Measurements from ENCODE around the gene RABEP1.

The RABEP1 gene

DNA sequence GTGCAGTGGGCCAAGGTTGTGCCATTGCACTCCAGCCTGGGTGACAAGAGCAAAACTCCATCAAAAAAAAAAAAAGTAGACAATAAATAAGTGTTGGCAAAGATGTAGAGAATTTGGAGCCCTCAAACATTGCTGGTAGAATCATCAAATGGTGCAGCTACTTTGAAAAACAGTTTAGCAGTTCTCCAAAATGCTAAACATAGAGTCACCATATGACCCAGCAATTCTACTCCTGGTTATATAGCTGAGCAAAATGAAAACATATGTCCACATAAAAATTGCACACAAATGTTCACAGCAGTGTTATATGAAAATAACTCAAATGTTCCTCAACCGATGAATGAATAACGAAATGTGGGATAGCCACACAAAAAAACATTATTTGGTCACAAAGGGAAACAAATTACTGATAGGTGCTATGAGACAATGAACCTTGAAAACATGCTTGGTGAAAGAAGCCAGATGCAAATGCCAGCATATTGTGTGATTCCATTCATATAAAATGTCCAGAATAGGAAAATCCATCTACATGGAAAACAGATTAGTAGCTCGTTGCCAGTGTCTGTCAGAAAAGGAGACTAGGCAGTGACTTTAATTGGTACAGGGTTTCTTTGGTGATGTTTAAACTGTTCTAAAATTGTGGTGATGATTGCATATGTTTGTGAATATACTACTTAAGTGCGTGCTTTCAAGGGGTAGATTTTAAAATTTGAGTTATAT lies 12.7 kb upstream of the RABEP1 start:
- no peak for DNase-seq (ENCODE audit: low read depth in 2 of 2)

DNA sequence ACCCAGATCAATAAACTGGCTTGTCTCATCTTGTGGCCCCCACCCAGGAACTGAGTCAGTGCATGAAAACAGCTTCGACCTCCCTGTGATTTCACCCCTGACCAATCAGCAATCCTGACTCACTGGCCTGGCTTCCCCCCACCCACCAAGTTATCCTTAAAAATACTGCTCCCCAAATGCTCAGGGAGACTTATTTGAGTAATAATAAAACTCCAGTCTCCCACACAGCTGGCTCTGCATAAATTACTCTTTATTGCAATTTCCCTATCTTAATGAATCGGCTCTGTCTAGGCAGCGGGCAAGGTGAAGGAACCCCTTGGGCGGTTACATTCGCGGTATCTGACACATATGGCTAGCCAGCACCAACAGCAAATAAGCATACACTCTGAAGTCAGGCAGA lies 9.8 kb upstream of the RABEP1 start:
- no peak for DNase-seq (ENCODE audit: low read depth in 2 of 2)

DNA sequence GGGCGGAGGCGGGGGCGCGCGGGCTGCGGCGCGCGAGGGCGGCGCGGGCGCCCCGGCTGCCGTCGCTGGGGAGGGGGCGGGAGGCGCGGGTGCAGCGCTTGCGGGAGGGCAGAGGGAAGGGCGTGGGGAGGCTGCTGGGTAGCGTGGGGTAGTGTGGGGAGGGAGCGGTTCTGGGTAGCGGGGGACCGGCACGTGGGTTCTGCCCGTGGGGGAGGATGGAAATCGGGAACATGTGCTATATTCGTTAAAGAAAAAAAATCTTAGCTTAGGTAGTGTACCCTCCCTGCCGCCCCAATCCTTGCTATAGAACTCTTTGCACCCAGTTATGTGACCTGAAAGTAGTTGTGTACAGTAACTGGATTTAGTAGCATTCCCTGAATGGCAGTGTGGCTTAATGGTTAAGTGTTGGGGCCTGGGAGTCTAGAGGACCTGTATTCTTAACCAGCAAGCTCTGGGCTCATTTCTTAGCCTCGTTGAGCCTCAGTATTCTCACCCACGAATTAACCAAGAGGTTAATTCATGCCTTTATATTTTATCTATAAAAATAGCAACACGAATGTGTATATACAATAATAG lies 646 bp downstream of the RABEP1 start:
- peak; percentile 5 to 26 for DNase-seq (ENCODE audit: low read depth in 2 of 2)

DNA sequence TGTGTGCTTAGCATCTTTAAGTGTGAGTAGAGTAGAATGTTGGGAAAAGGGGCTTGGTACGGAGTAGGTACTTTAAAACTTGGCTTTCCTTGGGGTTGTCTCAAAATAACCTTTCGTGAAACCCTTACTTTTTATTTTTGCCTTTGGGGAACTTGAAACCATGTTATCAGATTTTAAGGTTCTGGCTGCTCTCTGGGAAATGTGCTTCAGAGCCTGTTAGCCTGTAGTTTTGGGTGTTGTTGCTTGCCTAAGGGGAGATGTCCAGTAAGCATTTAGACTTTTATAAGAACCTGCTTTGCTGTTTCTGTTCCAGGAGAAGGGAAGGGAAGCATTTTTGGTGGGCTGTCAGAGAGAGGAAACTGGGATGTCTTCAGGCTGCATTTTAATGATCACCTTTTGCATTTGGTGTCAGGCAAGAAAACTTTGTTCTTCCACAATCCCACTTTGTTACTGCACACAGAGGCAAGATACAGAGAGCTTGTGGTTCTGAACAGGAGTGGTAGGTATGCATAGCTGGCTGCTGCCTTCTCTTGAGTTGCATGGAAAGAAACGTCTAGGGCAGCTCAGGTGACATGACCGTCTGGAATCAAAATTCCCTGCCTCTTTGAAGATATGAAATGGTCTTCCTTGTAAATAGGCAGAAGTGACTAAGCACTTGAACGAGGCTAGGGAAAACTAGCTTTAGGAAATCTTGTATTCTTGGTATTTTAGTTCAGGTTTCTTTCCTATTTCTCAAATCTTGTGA lies 1.7 kb downstream of the RABEP1 start:
- DNase-seq (ENCODE audit: low read depth in 2 of 2), result no peak

DNA sequence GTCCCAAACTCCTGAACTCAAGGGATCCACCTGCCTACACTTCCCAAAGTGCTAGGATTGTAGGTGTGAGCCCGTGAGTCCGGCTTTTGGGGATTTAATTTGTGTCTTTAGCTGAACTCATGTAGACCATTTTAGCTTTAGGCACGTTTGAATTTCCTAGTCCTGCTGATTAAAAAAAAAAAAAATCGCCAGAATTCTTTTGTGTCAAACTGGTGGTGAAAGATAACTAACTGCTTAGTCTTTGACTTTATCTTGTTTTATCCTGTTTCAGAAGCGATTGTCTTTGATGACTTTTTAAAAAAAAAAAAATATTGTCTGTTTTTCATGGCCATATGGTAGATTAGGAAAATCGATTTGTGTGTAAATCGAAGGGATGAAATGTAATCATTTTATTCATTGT lies 2.6 kb downstream of the RABEP1 start:
- DNase-seq (ENCODE audit: low read depth in 2 of 2), result no peak

DNA sequence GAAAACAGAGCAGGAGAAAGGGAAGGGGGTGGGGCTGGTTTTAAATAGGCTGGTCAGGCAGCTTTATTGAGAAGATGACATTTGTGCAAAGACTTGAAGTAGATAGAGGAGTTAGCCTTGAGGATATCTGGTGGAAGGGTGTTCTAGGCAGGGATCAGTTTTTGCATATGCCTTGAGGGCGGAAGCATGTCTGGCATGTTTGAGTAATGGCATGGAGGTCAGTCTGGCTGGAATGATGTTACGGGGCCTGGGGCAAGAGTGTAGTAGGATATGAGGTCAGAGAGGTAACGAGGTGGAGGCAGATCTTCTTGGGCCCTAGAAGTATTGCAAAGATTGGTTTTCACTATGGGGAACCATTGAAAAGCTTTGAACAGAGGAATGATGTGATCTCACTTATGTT lies 4.8 kb downstream of the RABEP1 start:
- no peak for DNase-seq (ENCODE audit: low read depth in 2 of 2)

DNA sequence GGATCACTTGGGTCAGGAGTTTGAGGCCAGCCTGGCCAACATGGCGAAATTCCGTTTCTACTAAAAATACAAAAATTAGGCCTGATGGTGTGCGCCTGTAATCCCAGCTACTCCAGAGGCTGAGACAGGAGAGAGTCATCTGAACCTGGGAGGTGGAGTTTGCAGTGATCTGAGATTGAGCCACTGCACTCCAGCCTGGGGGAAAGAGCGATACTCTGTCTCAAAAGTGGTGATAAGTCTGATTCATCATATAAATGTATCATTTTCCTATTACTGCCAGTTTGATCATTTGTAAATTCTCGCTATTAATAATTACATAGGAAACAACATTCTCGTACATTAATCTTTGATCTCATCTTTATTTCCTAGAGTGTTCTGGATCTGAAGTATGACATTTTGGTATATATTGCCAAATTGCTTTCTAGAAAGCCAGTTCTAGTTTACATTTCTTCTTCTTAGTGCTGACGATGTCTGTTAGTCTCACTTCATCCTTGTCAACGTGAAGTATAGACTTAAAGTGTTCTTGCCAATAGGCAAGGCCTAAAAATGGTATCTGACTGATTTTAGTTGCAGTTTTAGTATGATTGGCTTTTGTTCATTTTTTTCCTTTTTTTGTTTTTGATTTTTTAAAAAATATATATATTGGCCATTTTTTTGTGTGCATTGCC lies 9.7 kb downstream of the RABEP1 start:
- no peak for DNase-seq (ENCODE audit: low read depth in 2 of 2)

DNA sequence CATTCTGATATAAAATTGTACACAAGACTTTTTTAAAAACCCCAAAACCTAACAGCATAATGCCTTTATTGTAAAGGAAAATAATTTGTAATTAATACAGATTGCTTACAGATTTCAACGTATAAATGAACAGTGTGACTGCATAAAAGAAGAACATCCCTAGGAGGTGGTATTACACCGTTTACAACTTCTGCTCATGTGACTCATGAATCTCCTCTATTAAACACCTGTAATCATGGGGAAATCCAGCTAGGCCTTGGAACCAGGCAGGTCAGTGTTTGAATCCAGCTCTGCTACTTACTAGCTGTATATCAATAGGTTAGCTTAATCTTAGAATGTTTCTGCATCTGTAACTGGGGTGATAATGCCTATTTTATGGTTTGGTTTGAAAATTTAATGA lies 15.2 kb downstream of the RABEP1 start:
- DNase-seq (ENCODE audit: low read depth in 2 of 2), result no peak

DNA sequence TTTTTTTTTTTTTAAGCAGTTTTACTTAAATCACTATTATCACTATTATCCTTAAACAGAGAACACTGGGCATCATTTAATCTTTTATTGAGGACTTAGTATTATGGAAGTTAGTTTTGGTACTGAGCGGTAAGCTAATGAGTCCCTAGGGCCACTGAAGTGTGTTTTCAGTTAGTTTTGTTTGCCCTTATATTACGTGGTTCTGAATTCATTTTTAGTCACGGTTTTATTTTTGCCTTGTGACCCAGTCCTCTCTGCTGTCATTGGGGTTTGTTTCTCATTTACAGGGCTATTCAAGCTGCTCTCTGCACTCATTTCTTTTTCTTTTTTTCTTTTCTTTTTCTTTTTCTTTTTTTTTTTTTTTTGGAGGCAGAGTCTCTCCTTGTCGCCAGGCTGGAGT lies 17.3 kb downstream of the RABEP1 start:
- no peak for DNase-seq (ENCODE audit: low read depth in 2 of 2)

DNA sequence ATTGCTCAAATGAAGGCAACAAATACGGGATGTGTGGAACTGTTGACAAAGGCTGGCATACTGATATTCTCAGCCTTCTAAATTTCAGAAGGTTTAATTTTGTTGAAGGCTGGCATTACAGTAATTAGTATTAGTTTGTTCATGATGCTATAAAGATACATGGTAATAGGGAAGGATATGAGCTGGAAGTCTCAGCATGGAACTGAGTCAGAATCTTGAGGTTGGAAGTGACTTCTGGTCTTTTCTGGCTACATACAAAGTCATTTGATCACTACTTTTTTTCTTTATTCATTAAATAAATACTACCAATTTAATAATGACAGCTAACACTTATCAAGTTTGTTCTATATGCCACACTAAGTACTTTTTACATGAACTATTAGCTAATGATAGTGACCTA lies 22.6 kb downstream of the RABEP1 start:
- no peak for DNase-seq (ENCODE audit: low read depth in 2 of 2)

DNA sequence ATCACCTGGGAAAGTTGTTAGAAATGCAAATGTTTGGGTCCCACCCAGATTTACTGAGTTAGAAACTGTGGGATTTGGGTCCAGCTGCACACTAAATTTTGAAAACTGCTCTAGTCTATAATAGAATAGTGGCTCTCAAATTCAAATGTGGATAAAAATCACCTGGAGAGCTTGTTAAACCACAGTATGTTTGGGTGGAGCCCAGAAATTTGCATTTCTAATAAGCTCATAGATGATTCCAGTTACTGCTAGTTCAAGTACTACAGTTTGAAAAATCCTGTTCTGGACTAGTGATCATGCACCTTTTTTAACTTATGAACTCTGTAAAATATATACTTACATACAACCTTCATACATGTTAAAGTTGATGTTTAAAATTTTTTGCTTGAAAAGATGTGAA lies 27.8 kb downstream of the RABEP1 start:
- DNase-seq (ENCODE audit: low read depth in 2 of 2), result no peak

DNA sequence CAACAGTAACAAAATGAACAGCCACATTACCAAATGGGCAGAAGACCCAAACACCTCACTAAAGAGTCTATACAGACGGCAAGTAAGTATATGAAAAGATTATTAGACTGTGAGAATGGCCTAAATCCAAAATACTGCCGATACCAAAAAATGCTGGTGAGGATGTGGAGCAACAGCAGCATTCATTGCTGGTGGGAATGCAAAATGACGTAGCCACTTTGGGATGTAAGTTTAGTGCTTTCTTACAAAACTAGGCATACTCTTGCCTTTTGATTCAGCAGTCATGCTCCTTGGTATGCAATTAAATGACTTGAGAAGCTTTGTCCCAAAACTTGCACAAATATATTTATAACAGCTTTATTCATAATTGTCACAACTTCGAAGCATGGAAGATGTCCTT lies 43.8 kb downstream of the RABEP1 start:
- no peak for DNase-seq (ENCODE audit: low read depth in 2 of 2)

DNA sequence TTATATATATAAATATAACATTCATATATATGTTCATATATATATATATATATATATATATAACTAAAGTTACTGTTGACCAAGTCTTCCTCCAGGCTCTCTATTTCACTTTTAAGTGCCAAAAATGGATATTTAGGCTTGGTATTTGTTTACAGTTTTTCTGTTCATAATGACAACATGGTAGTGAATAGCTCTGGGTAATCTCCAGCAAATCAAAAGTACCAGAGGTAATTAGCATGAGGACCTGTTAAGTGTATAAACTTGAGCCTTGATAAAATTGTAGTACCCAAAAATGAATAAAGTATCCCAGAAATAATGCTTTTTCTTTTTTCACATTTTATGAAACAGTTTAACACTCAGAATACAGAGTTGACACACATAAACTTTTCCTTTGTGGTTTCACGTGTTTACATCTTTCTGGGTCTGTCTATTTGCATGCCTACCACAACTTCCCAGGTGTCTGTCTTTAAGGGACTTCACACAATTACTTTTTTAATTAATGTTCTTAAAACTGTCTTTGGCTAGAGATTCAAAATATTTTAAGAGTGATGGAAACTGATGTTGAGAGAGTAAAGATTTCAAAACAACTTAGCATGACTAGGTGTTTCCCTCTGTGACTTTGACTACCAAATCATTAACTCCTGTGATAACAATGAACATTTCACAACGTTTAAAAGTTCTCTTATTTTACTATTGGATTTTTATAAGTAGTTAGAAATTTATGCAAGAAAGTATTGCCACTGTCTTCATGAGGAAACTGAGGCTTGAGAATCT lies 47.9 kb downstream of the RABEP1 start:
- no peak for DNase-seq (ENCODE audit: low read depth in 2 of 2)

DNA sequence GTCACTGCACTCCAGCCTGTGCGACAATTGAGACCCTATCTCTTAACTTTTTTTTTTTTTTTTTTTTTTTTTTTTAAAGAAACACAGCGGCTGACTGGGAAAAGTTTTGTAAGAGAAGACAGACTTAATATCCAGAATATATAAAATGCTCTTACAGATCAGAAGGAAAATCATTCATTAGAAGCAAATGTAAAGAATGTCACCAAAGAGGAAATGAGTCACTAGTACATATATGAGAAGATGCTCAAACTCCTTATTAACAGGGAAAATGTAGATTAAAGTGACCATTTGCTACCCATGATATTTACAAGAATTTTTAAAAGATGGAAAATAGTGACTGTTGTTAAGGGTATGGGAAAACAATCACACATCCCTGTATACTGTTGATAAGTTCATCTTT lies 48.9 kb downstream of the RABEP1 start:
- DNase-seq (ENCODE audit: low read depth in 2 of 2), result no peak

DNA sequence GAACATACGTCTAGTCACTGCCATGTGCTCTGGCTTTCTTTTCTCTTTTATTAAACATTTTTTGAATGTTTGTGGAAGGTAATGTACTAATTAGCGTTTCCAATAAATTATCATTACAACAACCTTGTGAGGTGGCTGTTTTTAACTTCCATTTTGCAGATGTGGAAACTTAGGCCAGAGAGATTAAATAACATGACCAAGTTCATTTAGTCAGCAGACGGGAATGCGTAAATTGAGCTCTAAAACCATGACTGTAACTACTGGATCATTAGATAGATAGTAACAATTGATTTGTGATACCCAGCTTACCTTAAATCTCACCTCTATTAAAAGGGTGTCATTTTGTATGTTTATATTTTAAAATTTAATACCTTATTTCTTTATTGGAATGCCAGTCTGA lies 49.4 kb downstream of the RABEP1 start:
- no peak for DNase-seq (ENCODE audit: low read depth in 2 of 2)

DNA sequence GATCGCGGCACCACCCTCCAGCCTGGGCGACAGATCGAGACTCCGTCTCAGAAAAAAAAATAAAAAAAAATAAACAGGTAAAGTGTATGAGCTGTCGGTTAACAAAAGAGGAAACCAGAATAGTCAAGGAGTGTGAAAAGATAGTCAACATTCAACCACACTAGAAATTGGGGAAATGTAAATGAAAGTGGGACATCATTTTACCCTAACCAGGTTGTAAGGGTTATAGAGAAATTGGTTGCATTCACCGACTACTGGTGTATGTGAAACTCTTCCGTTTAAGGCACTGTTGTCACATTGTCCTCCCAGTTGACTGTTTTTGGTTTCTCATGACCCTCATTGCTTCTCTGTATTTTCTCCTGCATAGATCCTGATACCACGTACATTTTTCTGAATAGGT lies 62.8 kb downstream of the RABEP1 start:
- no peak for DNase-seq (ENCODE audit: low read depth in 2 of 2)

DNA sequence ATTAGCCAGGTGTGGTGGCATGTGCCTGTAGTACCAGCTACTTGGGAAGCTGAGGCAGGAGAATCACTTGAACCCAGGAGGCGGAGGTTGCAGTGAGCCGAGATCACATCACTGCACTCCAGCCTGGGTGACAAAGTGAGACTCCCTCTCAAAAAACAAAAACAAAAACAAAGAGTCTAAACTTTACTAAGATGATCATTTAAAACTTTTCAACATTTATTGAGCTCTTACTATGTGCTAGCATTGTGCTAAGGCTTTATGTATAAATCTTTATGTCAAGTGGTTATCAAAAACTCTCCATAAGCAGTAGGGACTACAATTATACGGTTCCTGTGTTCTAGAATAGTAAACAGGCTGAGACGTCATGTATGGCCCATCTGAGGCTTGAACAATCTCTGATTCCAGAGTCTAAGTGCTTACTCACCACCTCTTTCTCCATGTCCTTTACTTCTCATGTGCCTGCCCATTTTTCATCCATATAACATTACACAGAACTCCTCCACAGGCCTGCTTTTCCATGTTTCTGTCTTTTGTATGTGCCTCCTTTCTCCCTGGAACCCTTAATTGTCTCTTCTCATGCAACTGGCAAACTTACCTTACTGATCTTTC lies 70.7 kb downstream of the RABEP1 start:
- DNase-seq (ENCODE audit: low read depth in 2 of 2), result no peak

DNA sequence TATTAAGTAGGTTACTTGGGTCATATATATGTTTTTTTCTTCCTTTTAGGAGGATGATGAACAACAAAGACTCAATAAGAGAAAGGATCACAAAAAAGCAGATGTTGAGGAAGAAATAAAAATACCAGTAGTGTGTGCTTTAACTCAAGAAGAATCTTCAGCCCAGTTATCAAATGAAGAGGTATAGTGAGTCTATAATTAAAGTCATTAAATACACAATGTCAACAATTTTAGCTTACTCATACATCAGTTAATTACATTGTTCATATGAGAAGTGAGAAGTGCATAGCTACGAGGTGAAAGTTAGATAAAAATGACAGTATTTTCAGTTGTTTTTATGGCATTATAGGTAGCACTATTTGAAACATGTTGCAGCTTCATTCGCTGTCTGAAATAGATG lies 72.2 kb downstream of the RABEP1 start:
- no peak for DNase-seq (ENCODE audit: low read depth in 2 of 2)

DNA sequence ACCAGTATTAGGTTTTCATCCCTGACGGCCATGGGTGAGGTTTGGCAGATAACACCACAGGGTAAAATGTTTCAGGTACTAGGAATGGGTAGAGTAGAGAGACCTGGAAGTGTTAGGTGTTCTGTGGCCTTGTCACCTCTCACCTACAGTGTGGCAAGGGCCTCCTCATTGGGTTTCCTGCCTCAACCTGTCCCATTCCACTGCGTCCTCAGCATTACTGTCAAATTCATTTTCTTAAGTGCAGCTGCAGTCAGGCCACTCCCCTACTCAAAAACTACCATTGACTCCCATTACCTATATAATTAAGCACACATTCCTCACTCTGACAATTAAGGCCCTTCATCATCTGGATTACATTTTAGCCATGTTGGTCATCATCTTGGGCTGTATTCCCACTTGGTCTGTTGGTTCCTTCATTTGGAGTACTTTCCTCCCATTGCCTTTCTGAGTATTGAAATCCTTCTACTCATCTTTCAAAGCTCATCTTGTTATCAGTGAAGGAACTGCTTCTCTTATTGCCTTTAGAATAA lies 72.9 kb downstream of the RABEP1 start:
- no peak for DNase-seq (ENCODE audit: low read depth in 2 of 2)

DNA sequence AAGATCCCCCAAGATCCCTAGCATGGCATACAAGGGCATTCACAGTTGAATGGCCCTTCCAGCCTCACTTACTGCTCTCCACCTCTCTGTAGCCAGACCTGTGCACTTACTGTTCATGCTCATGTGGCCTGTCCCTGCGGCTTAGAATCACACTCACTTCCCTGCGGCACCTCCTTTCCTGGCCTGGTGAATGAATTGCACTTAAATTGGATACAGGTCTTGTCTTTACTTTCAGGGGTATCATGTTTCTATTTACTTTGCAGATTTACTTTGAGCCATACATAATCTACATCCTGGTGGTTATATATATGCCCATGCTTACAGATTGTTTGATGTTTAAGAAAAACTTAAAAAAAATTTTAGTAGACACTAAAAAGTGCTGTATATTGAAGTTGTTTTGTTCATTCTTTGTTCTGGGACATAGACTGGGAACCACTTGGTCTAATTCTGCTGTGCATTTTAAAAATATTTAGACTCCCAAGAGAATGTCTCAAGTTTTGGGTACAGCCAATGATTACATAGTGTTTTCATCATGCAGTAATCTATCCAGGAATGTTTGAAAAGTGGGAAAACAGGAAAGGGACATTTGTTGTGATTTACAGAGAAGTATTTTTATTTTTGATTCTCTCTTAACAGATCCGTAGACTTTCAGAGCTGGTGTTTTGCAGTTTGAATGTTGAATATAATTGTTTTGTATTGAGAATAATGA lies 73.5 kb downstream of the RABEP1 start:
- DNase-seq (ENCODE audit: low read depth in 2 of 2), result no peak

DNA sequence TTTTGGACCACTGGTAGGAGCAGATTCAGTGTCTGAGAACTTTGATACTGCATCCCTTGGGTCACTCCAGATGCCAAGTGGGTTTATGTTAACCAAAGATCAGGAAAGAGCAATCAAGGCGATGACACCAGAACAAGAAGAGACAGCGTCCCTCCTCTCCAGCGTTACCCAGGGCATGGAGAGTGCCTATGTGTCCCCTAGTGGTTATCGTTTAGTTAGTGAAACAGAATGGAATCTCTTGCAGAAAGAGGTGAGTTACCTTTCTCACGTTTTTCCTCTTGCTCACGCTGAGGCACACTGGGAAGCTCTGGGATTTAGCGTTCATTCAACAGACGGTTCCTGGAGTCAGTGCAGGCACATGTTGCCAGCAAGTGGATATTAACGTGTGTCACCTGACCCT lies 79.3 kb downstream of the RABEP1 start:
- no peak for DNase-seq (ENCODE audit: low read depth in 2 of 2)
